CD8-positive, alpha-beta memory T cell (primary cell): ENCODE measurements around the gene CTIF. TPM values are rescaled to one million over a fixed set of nuclear protein-coding genes. Genes with fewer than 3 reads are reported as not detected.
A peak's percentile ranks its signal among the peaks of the same experiment; 100 is the strongest.

Experiments
- CTCF ChIA-PET: fragments of 350-600 bp; sonication (Branson Sonifier 250); formaldehyde crosslinking; loops from one replicate; lab custom pipeline; 2021; ENCODE audit warnings: antibody characterized with exemption; lab: Charles Lee
- POLR2A ChIA-PET: fragments of 350-600 bp; sonication (Branson Sonifier 250); formaldehyde crosslinking; loops from one replicate; lab custom pipeline; 2021; ENCODE audit warnings: antibody characterized with exemption; lab: Charles Lee
- DNase-seq, 5 donors: peaks; one replicate each; pipeline versions ENCODE4 v3.0.0 to v3.0.0-alpha.2; 2020 to 2022; ENCODE audit warnings: mixed read lengths in 1 of 5
- H3K27ac ChIP-seq: one replicate; pipeline ENCODE4 v1.7.0; 2013; ENCODE audit warnings: low read depth, mild to moderate bottlenecking, low read length, moderate library complexity
- H3K27me3 ChIP-seq: 2 replicates; pipeline ENCODE4 v1.7.0; 2013; ENCODE audit warnings: low read length, mild to moderate bottlenecking; ENCODE audit not compliant: insufficient read depth, poor library complexity, severe bottlenecking
- H3K36me3 ChIP-seq: 2 replicates; pipeline ENCODE4 v1.7.0; 2013; ENCODE audit warnings: mild to moderate bottlenecking, low read length, moderate library complexity; ENCODE audit not compliant: insufficient read depth
- H3K4me1 ChIP-seq: 2 replicates; pipeline ENCODE4 v1.7.0; 2013; ENCODE audit warnings: mild to moderate bottlenecking, low read length, moderate library complexity; ENCODE audit not compliant: insufficient read depth
- H3K4me3 ChIP-seq: 2 replicates; pipeline ENCODE4 v1.7.0; 2013; ENCODE audit warnings: mild to moderate bottlenecking, low read length
- H3K9me3 ChIP-seq: 2 replicates; pipeline ENCODE4 v1.7.0; 2013; ENCODE audit warnings: mild to moderate bottlenecking, low read length
- H3K27ac Mint-ChIP-seq, 8 donors: one replicate each; pipeline ENCODE4 v1.8.0; 2020 to 2021; ENCODE audit warnings: mixed read lengths in 8 of 8, mild to moderate bottlenecking in 6 of 8, inconsistent platforms in 3 of 8, moderate library complexity in 3 of 8
- H3K27me3 Mint-ChIP-seq, 2 donors: one replicate each; pipeline ENCODE4 v1.8.0; 2020 to 2021; ENCODE audit warnings: mixed read lengths in 2 of 2, mild to moderate bottlenecking in 1 of 2, moderate library complexity in 1 of 2
- H3K36me3 Mint-ChIP-seq, 3 donors: one replicate each; pipeline ENCODE4 v1.8.0; 2020 to 2021; ENCODE audit warnings: mixed read lengths in 3 of 3, inconsistent platforms in 1 of 3, mild to moderate bottlenecking in 1 of 3
- H3K4me1 Mint-ChIP-seq, 3 donors: one replicate each; pipeline ENCODE4 v1.8.0; 2020 to 2021; ENCODE audit warnings: mixed read lengths in 3 of 3, inconsistent platforms in 1 of 3, mild to moderate bottlenecking in 1 of 3
- H3K4me3 Mint-ChIP-seq, 7 donors: one replicate each; pipeline ENCODE4 v1.8.0; 2020 to 2021; ENCODE audit warnings: mixed read lengths in 7 of 7, mild to moderate bottlenecking in 6 of 7, moderate library complexity in 4 of 7, inconsistent platforms in 2 of 7
- H3K9me3 Mint-ChIP-seq, 5 donors: one replicate each; pipeline ENCODE4 v1.8.0; 2020 to 2022; ENCODE audit warnings: mixed read lengths in 5 of 5, mild to moderate bottlenecking in 3 of 5, moderate library complexity in 2 of 5, inconsistent platforms in 1 of 5
- polyA plus RNA-seq: library from polyadenylated mRNA; unstranded; fragments of 300-500 nt; fragmentation: Illumina TruSeq; gene quantifications from one replicate; pipeline ENCODE4 v1.2.3, GENCODE V29; 2021
- total RNA-seq, 2 experiments: library from RNA; stranded (reverse); gene quantifications; one replicate each; pipeline ENCODE4 v1.2.3, GENCODE V29; 2021

CTIF gene
- total and polyA plus RNA-seq, 3 experiments from 2014 or later = 0.89 to 4.8 (median 4.2) TPM

GRCh38 chr18:48776641-48777025 lies 237.8 kb downstream of the CTIF start:
- Histone ChIP-seq H3K36me3 (no peaks in the 10 kb centered on the region), H3K4me3 (no peak overlapping the region), H3K9me3 (no peaks in the 10 kb centered on the region), H3K27me3 (no peaks in the 10 kb centered on the region), H3K27ac (no peak overlapping the region), H3K4me1 (peaks cover 6% of the 10 kb centered on the region)
- POLR2A ChIA-PET = interaction anchor here (0.5 to 1.2 kb wide), 2 partner anchors 175 to 244 kb away, joined by 3 to 5 read pairs; no protein-coding TSS in a partner anchor
- no peaks in the 10 kb centered on the region for H3K9me3 Mint-ChIP-seq
- H3K27ac Mint-ChIP-seq = no peak overlapping the region
- peaks cover 2 to 3% of the 10 kb centered on the region in 2 donors for H3K27me3 Mint-ChIP-seq
- CTCF ChIA-PET = interaction anchor here (0.7 to 4.8 kb wide), 20 partner anchors 9 to 461 kb away, joined by 3 to 57 read pairs (median 4); no protein-coding TSS in a partner anchor
- peaks cover 0 to 23% (median 6%) of the 10 kb centered on the region in 3 donors for H3K4me1 Mint-ChIP-seq
- peak overlapping the region in 1 of 7 donors; percentile 13 for H3K4me3 Mint-ChIP-seq
- no peak for DNase-seq
- H3K36me3 Mint-ChIP-seq = peaks cover 0 to 6% (median 0%) of the 10 kb centered on the region in 3 donors

DNA sequence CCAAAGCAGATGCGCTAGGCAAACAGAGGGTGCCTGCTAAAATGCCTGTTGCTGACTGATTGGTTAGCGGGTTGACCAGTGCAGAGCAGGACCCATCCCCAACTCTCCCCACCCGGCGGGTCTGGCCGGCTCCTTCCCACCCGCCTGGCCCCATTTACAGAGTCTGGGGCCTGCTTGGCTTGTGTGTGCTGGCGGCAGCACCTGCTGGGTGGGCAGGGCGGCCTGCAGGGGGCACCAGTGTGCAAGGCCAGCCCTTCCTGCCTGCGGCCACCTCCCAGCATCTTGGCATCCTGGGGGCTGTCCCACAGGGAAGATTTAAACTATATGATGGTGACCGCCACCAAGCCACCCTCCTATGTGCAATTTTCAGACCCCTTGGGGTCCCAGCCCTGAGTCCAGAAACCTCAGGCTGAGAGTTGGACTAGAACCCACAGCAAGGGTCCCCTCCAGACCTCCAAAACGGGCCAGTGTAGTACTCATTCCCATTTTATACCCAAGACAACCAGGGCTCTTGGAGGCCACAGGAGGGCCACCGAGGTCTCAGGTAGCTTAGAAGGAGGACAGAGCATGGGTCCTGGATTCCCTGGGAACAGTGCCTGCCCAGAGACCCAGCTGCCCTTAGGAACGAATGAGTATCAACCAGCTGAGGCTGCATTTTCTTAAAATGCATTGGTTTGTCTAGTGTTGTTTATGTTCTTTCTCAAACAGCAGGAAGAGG lies 238.4 kb downstream of the CTIF start:
- H3K4me1 Mint-ChIP-seq = peaks cover 0 to 23% (median 6%) of the 10 kb centered on the region in 3 donors
- CTCF ChIA-PET = interaction anchor here (0.7 to 4.8 kb wide), 35 partner anchors 9 to 670 kb away, joined by 3 to 57 read pairs (median 4); no protein-coding TSS in a partner anchor
- peaks cover 6% of the 10 kb centered on the region for H3K4me1 ChIP-seq
- no peak overlapping the region for H3K4me3 Mint-ChIP-seq
- H3K27ac ChIP-seq = no peak overlapping the region
- no peaks in the 10 kb centered on the region for H3K9me3 Mint-ChIP-seq
- peak overlapping the region in 3 of 8 donors; percentile 27 to 87 (median 36) for H3K27ac Mint-ChIP-seq
- no peak overlapping the region for H3K4me3 ChIP-seq
- H3K36me3 ChIP-seq = no peaks in the 10 kb centered on the region
- no peaks in the 10 kb centered on the region for H3K27me3 ChIP-seq
- H3K36me3 Mint-ChIP-seq = peaks cover 0 to 5% (median 0%) of the 10 kb centered on the region in 3 donors
- no peaks in the 10 kb centered on the region for H3K9me3 ChIP-seq
- POLR2A ChIA-PET = interaction anchor here (0.5 to 1.2 kb wide), 2 partner anchors 175 to 243 kb away, joined by 3 to 5 read pairs; no protein-coding TSS in a partner anchor
- peak; percentile 62 to 78 (median 68) for DNase-seq
- H3K27me3 Mint-ChIP-seq = peaks cover 2 to 3% of the 10 kb centered on the region in 2 donors

DNA sequence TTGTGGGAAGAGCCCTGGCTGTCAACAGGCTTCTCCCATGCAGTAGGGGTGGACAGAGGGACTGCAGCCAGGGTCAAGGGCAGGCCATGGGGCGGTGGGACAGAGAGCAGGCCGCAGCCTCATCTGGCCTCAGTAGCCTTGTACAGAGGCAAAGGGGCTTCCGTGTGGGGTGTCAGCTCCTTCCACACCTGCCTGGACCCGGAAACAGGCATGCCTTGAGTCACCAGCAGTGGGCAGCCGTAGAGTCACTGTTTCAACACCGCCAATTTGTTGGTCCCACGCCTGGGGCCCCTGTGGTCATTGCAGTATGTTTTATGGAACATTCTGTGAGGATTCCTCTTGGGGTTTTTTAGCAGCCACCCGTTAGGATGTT lies 238.9 kb downstream of the CTIF start:
- Histone ChIP-seq H3K9me3 (no peaks in the 10 kb centered on the region), H3K36me3 (no peaks in the 10 kb centered on the region), H3K27me3 (no peaks in the 10 kb centered on the region), H3K27ac (no peak overlapping the region), H3K4me1 (peaks cover 6% of the 10 kb centered on the region), H3K4me3 (no peak overlapping the region)
- ChIA-PET CTCF (interaction anchor here (0.7 to 4.8 kb wide), 25 partner anchors 9 to 669 kb away, joined by 3 to 57 read pairs (median 4); no protein-coding TSS in a partner anchor), POLR2A (no interaction called here)
- Mint-ChIP-seq H3K36me3 (no peaks in the 10 kb centered on the region), H3K4me1 (peaks cover 0 to 23% (median 6%) of the 10 kb centered on the region in 3 donors), H3K9me3 (no peaks in the 10 kb centered on the region), H3K27me3 (peaks cover 2% of the 10 kb centered on the region in 2 donors), H3K4me3 (no peak overlapping the region), H3K27ac (peak overlapping the region in 3 of 8 donors; percentile 33 to 87 (median 75))
- no peak for DNase-seq

GRCh38 chr18:48778344-48779011 lies 239.6 kb downstream of the CTIF start:
- ChIA-PET CTCF (interaction anchor here (0.6 to 4.8 kb wide), 17 partner anchors 8 to 669 kb away, joined by 3 to 57 read pairs (median 4); no protein-coding TSS in a partner anchor), POLR2A (no interaction called here)
- Histone ChIP-seq H3K9me3 (no peaks in the 10 kb centered on the region), H3K27ac (no peak overlapping the region), H3K27me3 (no peaks in the 10 kb centered on the region), H3K36me3 (no peaks in the 10 kb centered on the region), H3K4me3 (no peak overlapping the region), H3K4me1 (peaks cover 6% of the 10 kb centered on the region)
- Mint-ChIP-seq H3K9me3 (no peaks in the 10 kb centered on the region), H3K27ac (peak overlapping the region in 2 of 8 donors; percentile 38 to 63), H3K4me1 (peaks cover 0 to 26% (median 6%) of the 10 kb centered on the region in 3 donors), H3K4me3 (peak overlapping the region in 1 of 7 donors; percentile 32), H3K27me3 (peaks cover 0 to 2% of the 10 kb centered on the region in 2 donors), H3K36me3 (no peaks in the 10 kb centered on the region)
- DNase-seq = no peak

- Mint-ChIP-seq H3K4me1 (peaks cover 8 to 32% (median 10%) of the 10 kb centered on the region in 3 donors), H3K27me3 (peaks cover 0 to 2% of the 10 kb centered on the region in 2 donors), H3K9me3 (no peaks in the 10 kb centered on the region), H3K4me3 (no peak overlapping the region), H3K36me3 (no peaks in the 10 kb centered on the region), H3K27ac (peak overlapping the region in 1 of 8 donors; percentile 63)
- H3K4me1 ChIP-seq = peaks cover 10% of the 10 kb centered on the region
- H3K27me3 ChIP-seq = no peaks in the 10 kb centered on the region
- no peak overlapping the region for H3K27ac ChIP-seq
- no peak for DNase-seq
- no peaks in the 10 kb centered on the region for H3K36me3 ChIP-seq
- POLR2A ChIA-PET = no interaction called here
- CTCF ChIA-PET = interaction anchor here (0.9 to 4.8 kb wide), 5 partner anchors 8 to 175 kb away, joined by 3 to 57 read pairs (median 3); no protein-coding TSS in a partner anchor
- H3K4me3 ChIP-seq = no peak overlapping the region
- no peaks in the 10 kb centered on the region for H3K9me3 ChIP-seq
Observed at GRCh38 chr18:48779462-48779861, 240.6 kb downstream of the CTIF start.

DNA sequence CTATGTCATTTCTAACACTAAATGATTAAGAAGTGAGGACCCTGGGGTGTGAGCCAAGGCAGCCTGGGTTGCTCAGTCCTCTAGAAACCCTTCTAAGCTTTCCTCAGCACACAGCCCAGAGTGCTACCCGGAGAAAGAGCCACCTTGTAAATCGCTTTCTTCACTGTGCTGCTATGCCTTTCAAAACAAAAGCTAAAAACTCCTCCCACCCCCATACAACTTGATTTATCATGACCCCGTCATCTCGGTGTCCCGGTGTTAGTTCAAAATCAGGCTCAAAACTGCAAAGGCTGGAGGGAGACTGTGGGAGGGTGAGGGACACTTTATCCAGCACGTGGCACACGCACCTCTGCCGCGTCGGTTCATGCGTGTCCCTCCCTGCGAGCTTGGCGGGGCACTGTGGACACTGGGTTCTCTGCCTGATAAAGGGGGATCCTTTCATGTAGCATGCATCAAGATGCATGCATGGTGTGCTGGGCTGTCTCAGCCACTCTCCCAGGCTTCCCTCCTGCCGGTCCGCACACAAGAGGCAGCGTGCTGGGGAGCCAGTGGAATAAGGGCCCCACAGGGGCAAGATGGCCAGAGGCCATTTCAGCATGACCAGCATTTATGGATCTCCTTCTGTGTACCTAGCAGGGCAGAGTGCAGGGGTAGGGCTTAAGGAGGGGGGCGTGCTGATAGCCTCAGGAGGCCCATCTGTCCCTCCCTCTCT lies 241.5 kb downstream of the CTIF start:
- Histone ChIP-seq H3K9me3 (no peaks in the 10 kb centered on the region), H3K4me1 (peaks cover 19% of the 10 kb centered on the region), H3K4me3 (no peak overlapping the region), H3K27me3 (no peaks in the 10 kb centered on the region), H3K36me3 (no peaks in the 10 kb centered on the region), H3K27ac (peak overlapping the region; percentile 38)
- peaks cover 17 to 41% (median 19%) of the 10 kb centered on the region in 3 donors for H3K4me1 Mint-ChIP-seq
- H3K9me3 Mint-ChIP-seq = no peaks in the 10 kb centered on the region
- peak overlapping the region in 1 of 8 donors; percentile 38 for H3K27ac Mint-ChIP-seq
- DNase-seq = no peak
- POLR2A ChIA-PET = no interaction called here
- CTCF ChIA-PET = interaction anchor here (0.8 to 1.0 kb wide), 3 partner anchors 9 to 261 kb away, joined by 3 read pairs; no protein-coding TSS in a partner anchor
- H3K4me3 Mint-ChIP-seq = no peak overlapping the region
- H3K27me3 Mint-ChIP-seq = peaks cover 0 to 2% of the 10 kb centered on the region in 2 donors
- H3K36me3 Mint-ChIP-seq = no peaks in the 10 kb centered on the region

GRCh38 chr18:48780913-48781162 lies 242.0 kb downstream of the CTIF start:
- peaks cover 0 to 2% of the 10 kb centered on the region in 2 donors for H3K27me3 Mint-ChIP-seq
- CTCF ChIA-PET = interaction anchor here (1.0 kb wide), 1 partner anchor 261 kb away, joined by 3 read pairs; no protein-coding TSS in a partner anchor
- DNase-seq = no peak
- peak overlapping the region; percentile 38 for H3K27ac ChIP-seq
- no peaks in the 10 kb centered on the region for H3K36me3 Mint-ChIP-seq
- H3K36me3 ChIP-seq = no peaks in the 10 kb centered on the region
- no peak overlapping the region for H3K4me3 ChIP-seq
- peaks cover 21 to 46% (median 22%) of the 10 kb centered on the region in 3 donors for H3K4me1 Mint-ChIP-seq
- no peaks in the 10 kb centered on the region for H3K27me3 ChIP-seq
- H3K27ac Mint-ChIP-seq = no peak overlapping the region
- no peaks in the 10 kb centered on the region for H3K9me3 Mint-ChIP-seq
- peaks cover 22% of the 10 kb centered on the region for H3K4me1 ChIP-seq
- POLR2A ChIA-PET = no interaction called here
- H3K4me3 Mint-ChIP-seq = no peak overlapping the region
- H3K9me3 ChIP-seq = no peaks in the 10 kb centered on the region
